Endothelial cell (in vitro differentiated cells): Measurements from ENCODE around the gene HS6ST3. TPM values are rescaled to one million over a fixed set of nuclear protein-coding genes. Genes with fewer than 3 reads are reported as not detected.

ENCODE experiments used
- DNase-seq: peaks from one replicate; pipeline ENCODE4 v3.0.0; 2021; ENCODE audit warnings: low spot score
- H3K27ac Mint-ChIP-seq: one replicate; pipeline ENCODE4 v1.8.0; 2021; ENCODE audit warnings: mixed read lengths, inconsistent platforms; ENCODE audit not compliant: unreplicated experiment
- H3K27me3 Mint-ChIP-seq: one replicate; pipeline ENCODE4 v1.8.0; 2021; ENCODE audit warnings: mild to moderate bottlenecking, moderate library complexity, mixed read lengths, inconsistent platforms; ENCODE audit not compliant: unreplicated experiment
- H3K36me3 Mint-ChIP-seq: one replicate; pipeline ENCODE4 v1.8.0; 2021; ENCODE audit warnings: mild to moderate bottlenecking, low read depth, mixed read lengths, inconsistent platforms; ENCODE audit not compliant: unreplicated experiment
- H3K4me1 Mint-ChIP-seq: one replicate; pipeline ENCODE4 v1.8.0; 2021; ENCODE audit warnings: mild to moderate bottlenecking, mixed read lengths, inconsistent platforms; ENCODE audit not compliant: unreplicated experiment
- H3K4me3 Mint-ChIP-seq: one replicate; pipeline ENCODE4 v1.8.0; 2021; ENCODE audit warnings: mild to moderate bottlenecking, mixed read lengths, inconsistent platforms; ENCODE audit not compliant: unreplicated experiment
- H3K9me3 Mint-ChIP-seq: one replicate; pipeline ENCODE4 v1.8.0; 2021; ENCODE audit warnings: mixed read lengths, inconsistent platforms; ENCODE audit not compliant: unreplicated experiment
- CTCF ChIP-seq: fragments of 200-600 bp; sonication (generic); IDR thresholded peaks from one replicate; pipeline ENCODE4 v1.5.0; 2021; ENCODE audit warnings: antibody characterized with exemption; ENCODE audit not compliant: unreplicated experiment
- total RNA-seq: library from RNA; stranded (reverse); fragmentation: NEBNext Ultra II Directional; extraction: Animal tissue kit (Norgen Biotek cat#: 25700); gene quantifications from one replicate; pipeline ENCODE4 v1.2.1, GENCODE V29; 2021; ENCODE audit not compliant: unreplicated experiment

The HS6ST3 gene
- total RNA-seq, 1 donor from 2014 or later, result 1.9 TPM

GRCh38 chr13:96284971-96285370 lies 195.1 kb downstream of the HS6ST3 start:
- Mint-ChIP-seq H3K4me3 (no peak overlapping the region), H3K27me3 (peaks cover 2% of the 10 kb centered on the region), H3K36me3 (no peaks in the 10 kb centered on the region), H3K9me3 (no peaks in the 10 kb centered on the region), H3K27ac (no peak overlapping the region), H3K4me1 (no peaks in the 10 kb centered on the region)
- TF ChIP-seq CTCF, result no peak
- no peak for DNase-seq

GRCh38 chr13:96285729-96286128 lies 195.8 kb downstream of the HS6ST3 start:
- no peak for TF ChIP-seq CTCF
- Mint-ChIP-seq H3K4me3 (no peak overlapping the region), H3K27ac (no peak overlapping the region), H3K27me3 (peaks cover 2% of the 10 kb centered on the region), H3K9me3 (no peaks in the 10 kb centered on the region), H3K36me3 (no peaks in the 10 kb centered on the region), H3K4me1 (no peaks in the 10 kb centered on the region)
- DNase-seq, result no peak

- DNase-seq, result no peak
- H3K9me3 Mint-ChIP-seq, result no peaks in the 10 kb centered on the region
- no peaks in the 10 kb centered on the region for H3K4me1 Mint-ChIP-seq
- no peak for TF ChIP-seq CTCF
- H3K4me3 Mint-ChIP-seq, result no peak overlapping the region
- H3K36me3 Mint-ChIP-seq, result no peaks in the 10 kb centered on the region
- no peaks in the 10 kb centered on the region for H3K27me3 Mint-ChIP-seq
- no peak overlapping the region for H3K27ac Mint-ChIP-seq
These were observed 205.3 kb downstream of the HS6ST3 start for GRCh38 chr13:96294930-96295881.

- H3K4me3 Mint-ChIP-seq, result no peak overlapping the region
- H3K27me3 Mint-ChIP-seq, result no peaks in the 10 kb centered on the region
- no peaks in the 10 kb centered on the region for H3K4me1 Mint-ChIP-seq
- no peaks in the 10 kb centered on the region for H3K36me3 Mint-ChIP-seq
- no peak for TF ChIP-seq CTCF
- H3K27ac Mint-ChIP-seq, result no peak overlapping the region
- DNase-seq, result no peak
- H3K9me3 Mint-ChIP-seq, result no peaks in the 10 kb centered on the region
These were observed 207.5 kb downstream of the HS6ST3 start for GRCh38 chr13:96297360-96297759.

- H3K9me3 Mint-ChIP-seq, result no peaks in the 10 kb centered on the region
- no peak for DNase-seq
- H3K27ac Mint-ChIP-seq, result no peak overlapping the region
- H3K4me1 Mint-ChIP-seq, result no peaks in the 10 kb centered on the region
- no peak for TF ChIP-seq CTCF
- H3K36me3 Mint-ChIP-seq, result no peaks in the 10 kb centered on the region
- H3K27me3 Mint-ChIP-seq, result no peaks in the 10 kb centered on the region
- no peak overlapping the region for H3K4me3 Mint-ChIP-seq
These were observed 209.3 kb downstream of the HS6ST3 start for GRCh38 chr13:96299235-96299634.
